ENCODE results near the gene INSYN1. TPM values are rescaled to one million over a fixed set of nuclear protein-coding genes. Genes with fewer than 3 reads are reported as not detected.

Gene INSYN1
- total RNA-seq, 1 experiment from 2014 or later, result not detected

DNA sequence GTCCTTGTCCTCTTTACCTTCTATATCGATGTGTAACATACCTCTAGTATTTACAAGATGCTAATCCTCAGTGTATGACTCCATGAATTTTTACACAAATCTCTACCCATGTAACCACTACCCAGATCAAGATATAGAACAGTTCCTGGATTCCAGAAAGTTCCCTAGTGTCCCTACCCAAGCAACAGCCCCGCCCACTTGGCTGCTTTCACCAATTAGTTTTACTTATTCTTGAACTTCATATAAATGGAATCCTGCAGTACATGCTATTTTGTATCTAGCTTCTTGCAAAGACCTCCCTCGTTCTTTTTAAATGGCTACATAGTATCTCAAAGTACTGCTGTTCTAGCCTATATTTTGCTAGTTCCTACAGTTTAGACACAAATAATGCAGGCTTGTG lies 35.9 kb downstream of the INSYN1 start:
- Mint-ChIP-seq H3K36me3 (ENCODE audit: insufficient read depth, unreplicated experiment) (no peaks in the 10 kb centered on the region), H3K27me3 (ENCODE audit: insufficient read depth, unreplicated experiment) (no peaks in the 10 kb centered on the region), H3K27ac (ENCODE audit: low read depth, unreplicated experiment) (no peak overlapping the region), H3K4me1 (ENCODE audit: insufficient read depth, unreplicated experiment) (no peaks in the 10 kb centered on the region), H3K4me3 (ENCODE audit: unreplicated experiment) (no peak overlapping the region), H3K9me3 (ENCODE audit: unreplicated experiment) (no peaks in the 10 kb centered on the region)
- intact Hi-C loops (cut with micrococcal nuclease), result no loop called here
- CTCF ChIA-PET, result interaction anchor here (0.7 to 4.5 kb wide), 4 partner anchors 12 to 383 kb away, joined by 3 to 20 read pairs (median 3); no protein-coding TSS in a partner anchor
- no TSS peak for BruUV-seq (replicated peaks)
- DNase-seq (ENCODE audit: unreplicated experiment), result no peak
- no peak for TF ChIP-seq CTCF (IDR thresholded peaks at IDR 0.05; ENCODE audit: unreplicated experiment)
- POLR2A ChIA-PET, result no interaction called here

GRCh38 chr15:73716417-73716816 lies 36.7 kb downstream of the INSYN1 start:
- H3K4me1 Mint-ChIP-seq (ENCODE audit: insufficient read depth, unreplicated experiment), result no peaks in the 10 kb centered on the region
- ChIA-PET CTCF (interaction anchor here (0.6 to 4.5 kb wide), 5 partner anchors 11 to 81 kb away, joined by 3 to 20 read pairs (median 3); no protein-coding TSS in a partner anchor), POLR2A (no interaction called here)
- no peaks in the 10 kb centered on the region for H3K27me3 Mint-ChIP-seq (ENCODE audit: insufficient read depth, unreplicated experiment)
- no peak overlapping the region for H3K27ac Mint-ChIP-seq (ENCODE audit: low read depth, unreplicated experiment)
- BruUV-seq (replicated peaks), result no TSS peak
- H3K4me3 Mint-ChIP-seq (ENCODE audit: unreplicated experiment), result no peak overlapping the region
- intact Hi-C loops (cut with micrococcal nuclease), result no loop called here
- DNase-seq (ENCODE audit: unreplicated experiment), result no peak
- peaks cover 4% of the 10 kb centered on the region for H3K36me3 Mint-ChIP-seq (ENCODE audit: insufficient read depth, unreplicated experiment)
- H3K9me3 Mint-ChIP-seq (ENCODE audit: unreplicated experiment), result no peaks in the 10 kb centered on the region
- TF ChIP-seq CTCF (IDR thresholded peaks at IDR 0.05; ENCODE audit: unreplicated experiment), result no peak

- no peak for DNase-seq (ENCODE audit: unreplicated experiment)
- Mint-ChIP-seq H3K4me3 (ENCODE audit: unreplicated experiment) (no peak overlapping the region), H3K27me3 (ENCODE audit: insufficient read depth, unreplicated experiment) (no peaks in the 10 kb centered on the region), H3K9me3 (ENCODE audit: unreplicated experiment) (no peaks in the 10 kb centered on the region), H3K4me1 (ENCODE audit: insufficient read depth, unreplicated experiment) (no peaks in the 10 kb centered on the region), H3K36me3 (ENCODE audit: insufficient read depth, unreplicated experiment) (peaks cover 6% of the 10 kb centered on the region), H3K27ac (ENCODE audit: low read depth, unreplicated experiment) (no peak overlapping the region)
- BruUV-seq (replicated peaks), result no TSS peak
- no peak for TF ChIP-seq CTCF (IDR thresholded peaks at IDR 0.05; ENCODE audit: unreplicated experiment)
- intact Hi-C loops (cut with micrococcal nuclease), result no loop called here
- CTCF ChIA-PET, result interaction anchor here (1.9 to 4.5 kb wide), 2 partner anchors 10 to 80 kb away, joined by 5 to 20 read pairs; no protein-coding TSS in a partner anchor
- POLR2A ChIA-PET, result no interaction called here
These were observed 37.7 kb downstream of the INSYN1 start for GRCh38 chr15:73715417-73715816.

DNA sequence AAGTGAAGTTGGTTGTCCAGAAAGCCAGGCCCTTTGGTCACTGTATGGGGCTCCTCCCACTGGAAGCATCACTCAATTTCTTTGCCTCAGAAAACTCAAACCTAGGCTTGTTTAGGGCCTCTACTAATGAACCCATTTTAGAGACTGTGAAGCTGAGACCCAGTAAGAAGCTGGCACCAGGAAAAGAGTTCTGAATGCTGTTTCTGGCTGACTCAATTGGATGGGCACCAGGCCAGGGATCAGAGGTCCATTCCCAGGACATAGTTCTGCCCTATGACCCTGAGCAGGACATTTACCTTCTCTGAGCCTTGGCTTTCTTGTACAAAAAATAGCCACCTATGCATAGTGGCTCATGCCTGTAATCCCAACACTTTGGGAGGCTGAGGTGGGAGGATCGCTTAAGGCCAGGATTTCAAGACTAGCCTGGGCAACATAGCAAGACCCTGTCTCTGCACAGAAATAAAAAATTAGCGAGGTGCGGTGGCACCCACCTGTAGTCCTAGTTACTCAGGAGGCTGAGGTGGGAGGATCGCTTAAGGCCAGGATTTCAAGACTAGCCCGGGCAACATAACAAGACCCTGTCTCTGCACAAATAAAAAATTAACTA lies 38.4 kb downstream of the INSYN1 start:
- no peak overlapping the region for H3K4me3 Mint-ChIP-seq (ENCODE audit: unreplicated experiment)
- H3K27ac Mint-ChIP-seq (ENCODE audit: low read depth, unreplicated experiment), result no peak overlapping the region
- TF ChIP-seq CTCF (IDR thresholded peaks at IDR 0.05; ENCODE audit: unreplicated experiment), result no peak
- POLR2A ChIA-PET, result interaction anchor here (1.3 kb wide), 1 partner anchor 81 kb away, joined by 3 read pairs; the partner anchor contains the start of gene NPTN
- no peaks in the 10 kb centered on the region for H3K4me1 Mint-ChIP-seq (ENCODE audit: insufficient read depth, unreplicated experiment)
- intact Hi-C loops (cut with micrococcal nuclease), result no loop called here
- CTCF ChIA-PET, result interaction anchor here (0.7 to 1.9 kb wide), 2 partner anchors 31 to 79 kb away, joined by 3 to 5 read pairs; no protein-coding TSS in a partner anchor
- H3K27me3 Mint-ChIP-seq (ENCODE audit: insufficient read depth, unreplicated experiment), result no peaks in the 10 kb centered on the region
- no peak for DNase-seq (ENCODE audit: unreplicated experiment)
- no TSS peak for BruUV-seq (replicated peaks)
- peaks cover 6% of the 10 kb centered on the region for H3K36me3 Mint-ChIP-seq (ENCODE audit: insufficient read depth, unreplicated experiment)
- no peaks in the 10 kb centered on the region for H3K9me3 Mint-ChIP-seq (ENCODE audit: unreplicated experiment)

Measured in MCF 10A (cell line).